WTC11 (cell line): ENCODE results near the gene ZXDB.

Experiments
- TEAD4 ChIP-seq: sonication (generic); formaldehyde crosslinking; IDR thresholded peaks from 2 replicates; pipeline ENCODE4 v1.8.0; 2022; ENCODE audit warnings: mild to moderate bottlenecking, missing genetic modification reagents
- TF ChIP-seq, protein P1 (sequence below): fragments of 200-600 bp; IDR thresholded peaks from 2 replicates; pipeline ENCODE4 v1.8.0; 2022; ENCODE audit warnings: antibody characterized with exemption
- TF ChIP-seq, protein P2 (sequence below): sonication (generic); formaldehyde crosslinking; IDR thresholded peaks from 2 replicates; pipeline ENCODE4 v1.8.1; 2023; ENCODE audit warnings: mild to moderate bottlenecking, missing genetic modification reagents, moderate library complexity

DNA sequence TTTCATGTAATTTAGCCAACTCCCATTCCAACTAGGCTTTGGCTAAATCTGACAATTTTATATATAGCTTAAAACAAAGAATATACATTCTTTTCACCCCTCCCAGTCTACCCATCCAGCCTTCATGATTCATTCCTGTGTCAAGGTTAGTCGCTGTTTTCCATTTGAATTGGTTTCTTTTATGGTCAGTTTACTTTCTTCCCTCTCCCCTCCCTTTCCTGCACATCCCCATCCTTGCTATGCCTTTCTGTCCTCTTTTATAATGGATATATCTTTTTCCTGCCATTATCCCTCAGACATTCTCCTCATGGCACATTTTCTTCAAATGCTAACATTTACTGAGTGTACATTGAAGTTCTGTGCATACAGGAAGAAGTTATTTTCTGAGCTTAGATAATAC is 4.7 kb downstream of the ZXDB start:
- TF ChIP-seq, protein P1, sequence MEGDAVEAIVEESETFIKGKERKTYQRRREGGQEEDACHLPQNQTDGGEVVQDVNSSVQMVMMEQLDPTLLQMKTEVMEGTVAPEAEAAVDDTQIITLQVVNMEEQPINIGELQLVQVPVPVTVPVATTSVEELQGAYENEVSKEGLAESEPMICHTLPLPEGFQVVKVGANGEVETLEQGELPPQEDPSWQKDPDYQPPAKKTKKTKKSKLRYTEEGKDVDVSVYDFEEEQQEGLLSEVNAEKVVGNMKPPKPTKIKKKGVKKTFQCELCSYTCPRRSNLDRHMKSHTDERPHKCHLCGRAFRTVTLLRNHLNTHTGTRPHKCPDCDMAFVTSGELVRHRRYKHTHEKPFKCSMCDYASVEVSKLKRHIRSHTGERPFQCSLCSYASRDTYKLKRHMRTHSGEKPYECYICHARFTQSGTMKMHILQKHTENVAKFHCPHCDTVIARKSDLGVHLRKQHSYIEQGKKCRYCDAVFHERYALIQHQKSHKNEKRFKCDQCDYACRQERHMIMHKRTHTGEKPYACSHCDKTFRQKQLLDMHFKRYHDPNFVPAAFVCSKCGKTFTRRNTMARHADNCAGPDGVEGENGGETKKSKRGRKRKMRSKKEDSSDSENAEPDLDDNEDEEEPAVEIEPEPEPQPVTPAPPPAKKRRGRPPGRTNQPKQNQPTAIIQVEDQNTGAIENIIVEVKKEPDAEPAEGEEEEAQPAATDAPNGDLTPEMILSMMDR: no peak
- no peak for TF ChIP-seq TEAD4
- TF ChIP-seq, protein P2, sequence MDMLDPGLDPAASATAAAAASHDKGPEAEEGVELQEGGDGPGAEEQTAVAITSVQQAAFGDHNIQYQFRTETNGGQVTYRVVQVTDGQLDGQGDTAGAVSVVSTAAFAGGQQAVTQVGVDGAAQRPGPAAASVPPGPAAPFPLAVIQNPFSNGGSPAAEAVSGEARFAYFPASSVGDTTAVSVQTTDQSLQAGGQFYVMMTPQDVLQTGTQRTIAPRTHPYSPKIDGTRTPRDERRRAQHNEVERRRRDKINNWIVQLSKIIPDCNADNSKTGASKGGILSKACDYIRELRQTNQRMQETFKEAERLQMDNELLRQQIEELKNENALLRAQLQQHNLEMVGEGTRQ (CRISPR knock-in tag): no peak
